HCT116 (cell line): ENCODE results near the gene VANGL1.

Experiments used
- CEBPB ChIP-seq: IDR thresholded peaks from 2 replicates; pipeline ENCODE4 v1.6.1; 2012; ENCODE audit warnings: low read depth
- EZH2 ChIP-seq: fragments of 200-600 bp; sonication (generic); IDR thresholded peaks from 2 replicates; pipeline ENCODE4 v1.6.1; 2017; ENCODE audit warnings: antibody characterized with exemption, mixed run types
- POLR2AphosphoS5 ChIP-seq: IDR thresholded peaks from 2 replicates; pipeline ENCODE4 v1.6.1; 2011; ENCODE audit warnings: mild to moderate bottlenecking, low read depth, low read length, moderate library complexity
- REST ChIP-seq: IDR thresholded peaks from 2 replicates; pipeline ENCODE4 v1.6.1; 2012; ENCODE audit warnings: low read depth
- ZFX ChIP-seq: fragments of 450-650 bp; IDR thresholded peaks from 2 replicates; pipeline ENCODE4 v1.6.1; 2017
- TF ChIP-seq, protein P1 (sequence below), 3 experiments: fragments of 200-600 bp in 1 of 3; sonication (generic) in 1 of 3; IDR thresholded peaks in 2 of 3; conservative IDR thresholded peaks in 1 of 3; 2 replicates each; pipeline ENCODE4 v1.5.1; 2012 to 2017; ENCODE audit warnings: low read depth in 2 of 3, low read length in 2 of 3, antibody characterized with exemption in 1 of 3, borderline replicate concordance in 1 of 3, control low read depth in 1 of 3, mild to moderate bottlenecking in 1 of 3, mixed read lengths in 1 of 3, mixed run types in 1 of 3, moderate library complexity in 1 of 3; ENCODE audit not compliant: insufficient read depth in 1 of 3

DNA sequence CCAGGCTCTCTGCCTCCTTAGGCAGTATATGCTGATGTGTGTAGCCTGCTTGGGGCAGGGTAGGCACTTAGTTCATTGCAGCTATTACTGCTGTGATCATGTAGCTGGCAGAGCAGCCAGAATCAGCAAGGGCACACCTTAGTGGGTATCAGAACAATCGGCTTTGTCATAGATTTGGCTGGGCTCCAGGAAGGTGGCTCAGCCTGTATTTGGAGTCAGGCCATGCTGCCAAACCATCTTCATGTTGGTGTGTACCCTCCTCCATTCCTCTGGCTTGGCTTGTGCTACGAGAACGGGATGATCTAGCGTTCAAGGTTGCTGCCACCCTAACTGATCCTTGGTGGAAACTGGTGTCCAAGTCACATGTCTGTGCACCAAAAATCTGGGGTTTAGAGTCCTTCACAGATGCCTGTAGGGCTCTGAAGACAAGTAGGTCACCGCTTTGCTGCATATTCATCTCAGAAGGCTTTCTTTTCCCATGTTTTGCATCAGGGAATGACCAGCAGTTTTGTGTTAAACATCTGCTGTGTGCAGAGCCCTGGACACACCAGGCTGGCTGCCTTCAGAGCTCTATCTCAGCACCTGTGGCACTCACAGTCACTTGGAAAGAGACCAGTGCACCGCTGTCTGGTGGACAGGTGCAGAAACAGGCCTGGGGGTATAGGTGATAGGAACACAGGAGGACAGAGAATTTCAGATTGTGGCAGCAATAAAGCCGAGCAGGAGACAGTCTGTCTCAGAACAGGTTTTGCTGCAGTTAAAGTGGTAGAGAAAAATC, 23.7 kb downstream of the VANGL1 start:
- TF ChIP-seq EZH2 (no peak), ZFX (no peak), REST (no peak), CEBPB (no peak), POLR2AphosphoS5 (no peak)
- TF ChIP-seq, protein P1, sequence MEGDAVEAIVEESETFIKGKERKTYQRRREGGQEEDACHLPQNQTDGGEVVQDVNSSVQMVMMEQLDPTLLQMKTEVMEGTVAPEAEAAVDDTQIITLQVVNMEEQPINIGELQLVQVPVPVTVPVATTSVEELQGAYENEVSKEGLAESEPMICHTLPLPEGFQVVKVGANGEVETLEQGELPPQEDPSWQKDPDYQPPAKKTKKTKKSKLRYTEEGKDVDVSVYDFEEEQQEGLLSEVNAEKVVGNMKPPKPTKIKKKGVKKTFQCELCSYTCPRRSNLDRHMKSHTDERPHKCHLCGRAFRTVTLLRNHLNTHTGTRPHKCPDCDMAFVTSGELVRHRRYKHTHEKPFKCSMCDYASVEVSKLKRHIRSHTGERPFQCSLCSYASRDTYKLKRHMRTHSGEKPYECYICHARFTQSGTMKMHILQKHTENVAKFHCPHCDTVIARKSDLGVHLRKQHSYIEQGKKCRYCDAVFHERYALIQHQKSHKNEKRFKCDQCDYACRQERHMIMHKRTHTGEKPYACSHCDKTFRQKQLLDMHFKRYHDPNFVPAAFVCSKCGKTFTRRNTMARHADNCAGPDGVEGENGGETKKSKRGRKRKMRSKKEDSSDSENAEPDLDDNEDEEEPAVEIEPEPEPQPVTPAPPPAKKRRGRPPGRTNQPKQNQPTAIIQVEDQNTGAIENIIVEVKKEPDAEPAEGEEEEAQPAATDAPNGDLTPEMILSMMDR (IDR thresholded peaks at IDR 0.05 in 2 of 3, conservative IDR thresholded peaks at IDR 0.05 in 1 of 3; ENCODE audit: borderline replicate concordance in 1 of 3, insufficient read depth in 1 of 3, low read depth in 2 of 3, low read length in 2 of 3): no peak
